GM19193 (cell line): ENCODE measurements around the gene IDI2.

Experiments used
- POLR2A ChIP-seq: IDR thresholded peaks from 4 replicates; pipeline ENCODE4 v1.6.1; 2011; ENCODE audit not compliant: insufficient read depth, insufficient read length; ENCODE audit errors: extremely low read depth

Gene IDI2

GRCh38 chr10:1025683-1026082, at the start of gene IDI2:
TSS of gene IDI2 (minus strand) at chr10:1025859. CDS start at chr10:1024723, 1,136 bp downstream.
- TF ChIP-seq POLR2A, result no peak

- no peak for TF ChIP-seq POLR2A
Measured at GRCh38 chr10:1074748-1075308, 49.2 kb upstream of the IDI2 start.

GRCh38 chr10:1074052-1074747, 48.5 kb upstream of the IDI2 start:
- no peak for TF ChIP-seq POLR2A

- TF ChIP-seq POLR2A, result no peak
Measured at GRCh38 chr10:1070919-1071318, 45.3 kb upstream of the IDI2 start.

DNA sequence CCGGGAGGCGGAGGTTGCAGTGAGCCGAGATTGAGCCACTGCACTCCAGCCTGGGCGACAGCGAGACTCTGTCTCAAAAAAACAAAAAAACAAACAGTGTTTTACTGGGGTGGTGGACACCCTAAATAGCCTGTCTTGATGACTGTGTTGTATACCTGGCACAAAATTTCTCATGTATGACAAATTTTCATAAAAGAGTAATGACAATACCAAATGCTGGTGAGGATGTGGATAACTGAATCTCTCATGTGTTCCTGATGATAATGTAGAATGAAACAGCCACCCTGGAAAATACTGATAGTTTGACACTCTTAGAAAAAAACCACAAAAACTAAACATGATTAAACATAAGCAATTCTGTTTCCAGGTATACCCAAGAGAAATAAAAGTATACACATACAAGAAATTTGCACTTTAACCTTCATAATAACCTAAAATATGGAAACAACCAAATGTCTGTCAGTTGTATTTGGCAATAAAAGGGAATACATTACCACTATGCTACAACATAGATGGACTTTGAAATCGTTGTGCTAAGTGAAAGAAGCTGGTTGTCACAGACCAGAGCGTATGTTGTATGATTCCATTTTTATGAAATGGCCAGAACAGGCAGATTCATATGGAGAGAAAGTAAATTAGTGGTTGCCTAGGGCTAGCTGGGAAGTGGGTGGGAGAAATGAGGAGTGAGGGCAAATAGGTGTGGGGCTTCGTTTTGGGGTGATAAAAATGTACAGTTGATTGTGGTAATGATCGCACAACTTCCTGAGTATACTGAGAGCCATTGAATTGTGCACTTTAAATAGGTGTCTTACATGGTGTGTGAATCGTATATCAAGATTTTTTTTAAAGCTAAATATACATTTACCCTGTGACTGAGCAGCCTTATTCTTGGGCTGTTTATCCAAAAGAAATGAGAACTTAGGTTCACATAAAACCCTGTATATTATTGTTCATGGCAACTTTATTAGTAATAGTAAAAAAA, 43.0 kb upstream of the IDI2 start:
- no peak for TF ChIP-seq POLR2A

GRCh38 chr10:1064964-1065247, 39.2 kb upstream of the IDI2 start:
- no peak for TF ChIP-seq POLR2A

DNA sequence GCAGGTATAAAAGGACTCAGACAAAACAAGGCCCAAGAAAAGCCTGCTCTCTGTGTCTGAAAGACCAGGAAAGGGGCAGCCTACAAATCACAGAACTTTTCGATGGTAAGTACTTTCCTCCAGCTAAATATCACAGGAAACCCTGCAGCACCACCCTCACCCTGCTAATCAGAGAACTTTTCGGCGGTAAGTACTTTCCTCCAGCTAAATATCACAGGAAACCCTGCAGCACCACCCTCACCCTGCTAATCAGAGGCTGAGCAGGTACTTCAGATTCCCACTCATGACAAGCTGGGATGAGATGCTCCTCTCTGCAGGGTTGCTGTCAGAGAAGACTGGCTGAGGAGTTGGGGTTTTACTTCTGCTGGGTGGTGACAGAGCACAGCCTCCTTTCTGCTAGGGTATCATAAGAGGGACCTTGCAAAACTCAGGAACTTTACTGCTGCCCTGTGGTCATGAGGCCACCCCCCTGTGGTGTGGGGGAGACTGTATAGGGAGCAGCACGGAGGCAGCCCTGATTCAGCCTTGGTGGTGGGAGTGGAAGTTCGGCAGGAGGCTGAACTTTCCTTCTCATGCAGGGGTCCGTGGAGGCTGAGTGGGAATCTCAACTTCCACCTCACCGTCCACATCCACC, 37.7 kb upstream of the IDI2 start:
- TF ChIP-seq POLR2A, result no peak

DNA sequence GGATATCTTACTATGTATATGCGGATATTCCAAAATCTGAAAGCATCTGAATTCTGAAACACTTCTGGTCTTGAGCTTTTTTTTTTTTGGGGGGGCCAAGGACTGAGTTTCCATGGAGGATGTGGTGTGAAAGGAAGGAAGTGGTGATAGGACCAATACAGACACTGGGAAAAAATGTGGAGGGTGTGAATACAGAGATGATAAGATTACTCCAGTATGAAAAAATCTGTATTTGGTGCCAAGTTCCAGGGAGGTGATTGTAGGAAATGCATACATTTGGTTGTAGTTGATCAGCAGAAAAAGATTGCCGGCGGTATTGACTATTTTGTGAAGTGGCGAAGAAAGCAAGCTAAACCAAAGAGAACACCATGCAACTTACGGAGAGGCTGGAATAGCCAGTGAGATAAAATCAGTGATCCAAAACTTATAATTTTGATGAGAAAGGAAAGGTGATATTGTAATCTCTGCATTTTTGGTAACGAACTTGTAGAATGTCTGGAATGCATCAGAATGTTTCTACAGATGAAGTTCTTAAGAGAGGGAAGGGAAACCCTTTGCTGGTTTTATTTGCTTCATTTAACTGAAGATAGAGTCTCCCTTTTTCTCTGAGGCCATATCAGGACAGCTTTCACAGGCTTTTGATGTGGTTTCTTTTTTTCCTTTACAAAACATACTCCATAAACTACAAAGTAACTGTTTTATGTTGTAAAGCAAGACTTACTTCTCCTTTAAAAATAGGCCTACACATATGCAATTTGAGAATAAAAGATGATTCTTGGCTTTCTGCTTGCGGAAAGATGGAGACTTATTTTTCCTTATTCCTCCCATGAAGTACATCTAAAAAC, 36.5 kb upstream of the IDI2 start:
- TF ChIP-seq POLR2A, result no peak

DNA sequence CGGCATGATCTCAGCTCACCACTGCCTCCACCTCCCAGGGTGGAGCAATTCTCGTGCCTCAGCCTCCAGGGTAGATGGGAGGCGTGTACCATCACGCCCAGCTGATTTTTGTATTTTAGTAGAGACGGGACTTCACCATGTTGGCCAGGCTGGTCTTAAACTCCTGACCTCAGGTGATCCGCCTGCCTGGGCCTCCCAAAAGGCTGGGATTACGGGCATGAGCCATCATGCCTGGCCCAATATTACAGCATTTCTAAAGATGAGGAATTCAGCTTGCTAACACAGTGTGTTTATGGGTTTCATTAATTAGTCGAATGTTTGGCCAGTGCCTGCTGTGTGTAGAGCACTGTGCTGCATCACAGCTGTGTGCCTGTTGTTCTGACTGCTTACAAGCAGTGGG, 34.2 kb upstream of the IDI2 start:
- TF ChIP-seq POLR2A, result no peak

DNA sequence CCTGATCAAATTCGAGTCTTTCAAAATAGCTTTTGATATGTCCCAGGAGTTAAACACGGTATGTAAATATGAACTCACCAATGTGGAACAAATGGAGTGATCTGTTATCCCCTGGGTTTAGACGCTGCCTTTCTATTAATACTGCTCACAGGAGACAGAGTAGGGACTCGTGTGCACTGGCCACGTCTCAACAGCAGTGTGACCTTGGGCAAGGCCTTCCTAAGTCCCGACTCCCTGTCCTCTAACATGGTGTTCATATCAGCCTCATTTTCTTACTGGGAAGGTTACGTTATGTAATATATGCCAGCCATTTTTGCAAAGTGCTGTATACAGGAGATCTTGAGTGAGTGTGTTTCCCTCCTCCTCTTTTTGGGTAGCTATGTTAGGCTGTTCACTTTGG, 32.4 kb upstream of the IDI2 start:
- TF ChIP-seq POLR2A, result no peak

GRCh38 chr10:1057106-1057657, 31.5 kb upstream of the IDI2 start:
- TF ChIP-seq POLR2A, result no peak

DNA sequence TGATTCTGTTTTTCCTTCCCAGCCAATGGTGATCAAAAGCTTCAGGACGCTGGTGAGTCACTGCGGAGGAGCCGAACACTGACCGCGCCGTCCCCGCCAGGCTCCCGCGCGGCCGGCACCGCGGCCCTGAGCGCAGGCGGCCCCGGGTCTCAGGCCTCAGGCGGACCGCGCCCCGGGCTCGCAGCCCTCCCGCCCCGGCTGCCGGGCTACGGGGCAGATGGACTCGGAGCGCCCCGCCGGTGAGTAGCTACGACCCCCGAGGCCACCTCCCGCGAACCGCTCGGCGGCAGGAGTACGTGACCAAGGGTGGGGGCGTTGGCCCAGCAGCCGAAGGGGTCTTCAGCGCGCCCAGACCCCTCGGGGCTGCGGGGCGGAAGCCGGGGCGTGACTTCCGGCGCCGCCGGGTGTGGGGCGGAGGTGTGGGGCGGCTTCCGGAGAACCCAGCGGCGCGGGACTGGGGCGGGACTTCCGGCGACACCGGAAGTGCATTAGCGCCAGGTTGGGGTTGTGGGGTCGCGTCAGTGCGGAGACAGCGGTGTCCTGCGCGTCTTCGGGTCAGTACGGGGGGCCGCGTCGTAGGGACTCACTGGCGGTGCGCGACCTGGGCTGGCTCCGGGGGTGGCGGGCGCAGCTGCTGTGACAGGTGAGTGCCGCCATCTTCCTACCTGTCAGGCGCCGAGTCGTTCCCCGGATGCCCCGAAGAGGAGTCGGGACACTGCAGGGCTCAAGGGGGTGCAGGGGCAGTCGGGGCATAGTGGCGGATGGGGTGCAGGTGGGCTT, 30.9 kb upstream of the IDI2 start, which contains the start of gene WDR37:
TSS of gene WDR37 (plus strand) at position 60 of the 780 bp plus-strand sequence. CDS start 15,771 bp downstream, outside the sequence.
- peak; percentile 84 for TF ChIP-seq POLR2A

GRCh38 chr10:1054684-1055083, 29.0 kb upstream of the IDI2 start:
- no peak for TF ChIP-seq POLR2A
